Gastrocnemius medialis (tissue), 4 donors: ENCODE measurements around the gene GMPPA. TPM values are rescaled to one million over a fixed set of nuclear protein-coding genes. Genes with fewer than 3 reads are reported as not detected.
A peak's percentile ranks its signal among the peaks of the same experiment; 100 is the strongest.

Experiments
- ATAC-seq, 2 donors: fragments of 150-250 bp; one replicate each; pipeline ENCODE4 v1.9.1; 2016
- DNase-seq, 2 donors: peaks; one replicate each; pipeline ENCODE4 v3.0.0-alpha.2; 2019
- H3K27ac ChIP-seq, 4 donors: fragments of 200-600 bp; sonication (generic); 1 replicate in 1 of 4; 2 replicates in 3 of 4; pipeline ENCODE4 v1.5.1; 2016 to 2018; ENCODE audit warnings: mild to moderate bottlenecking in 2 of 4, moderate library complexity in 1 of 4
- H3K27me3 ChIP-seq, 3 donors: fragments of 200-600 bp; sonication (generic) in 2 of 3; 1 replicate in 1 of 3; 2 replicates in 2 of 3; pipeline versions ENCODE4 v1.5.1 to v1.6.0; 2016 to 2019; ENCODE audit warnings: mild to moderate bottlenecking in 1 of 3, moderate library complexity in 1 of 3
- H3K36me3 ChIP-seq, 2 donors: fragments of 200-600 bp; sonication (generic) in 1 of 2; one replicate each; pipeline ENCODE4 v1.5.1; 2017 to 2018
- H3K4me1 ChIP-seq, 2 donors: fragments of 200-600 bp; sonication (generic) in 1 of 2; one replicate each; pipeline ENCODE4 v1.5.1; 2016 to 2017; ENCODE audit warnings: mild to moderate bottlenecking in 2 of 2
- H3K4me3 ChIP-seq, 4 donors: fragments of 200-600 bp; sonication (generic) in 3 of 4; 1 replicate in 1 of 4; 2 replicates in 3 of 4; pipeline ENCODE4 v1.5.1; 2016 to 2019; ENCODE audit warnings: mild to moderate bottlenecking in 2 of 4
- H3K9me3 ChIP-seq, 3 donors: fragments of 200-600 bp; sonication (generic) in 2 of 3; 1 replicate in 1 of 3; 2 replicates in 2 of 3; pipeline ENCODE4 v1.5.1; 2016 to 2019
- CTCF ChIP-seq, 5 experiments: fragments of 450-650 bp in 3 of 5; fragments of 200-600 bp in 2 of 5; sonication (generic) in 2 of 5; IDR thresholded peaks in 4 of 5; conservative IDR thresholded peaks in 1 of 5; 1 replicate in 4 of 5; 2 replicates in 1 of 5; pipeline ENCODE4 v1.5.1; 2016 to 2019; ENCODE audit warnings: antibody characterized with exemption in 5 of 5, mild to moderate bottlenecking in 3 of 5, moderate library complexity in 3 of 5
- POLR2A ChIP-seq, 2 donors: fragments of 450-650 bp; IDR thresholded peaks; one replicate each; pipeline ENCODE4 v1.6.1; 2017; ENCODE audit warnings: antibody characterized with exemption in 2 of 2, mild to moderate bottlenecking in 2 of 2, moderate library complexity in 2 of 2
- in situ Hi-C, 4 donors: fragments of 200-750 bp; cut with MboI; loops; one replicate each; pipeline versions ENCODE4 v1.15.0 to v1.8.0; 2017; ENCODE audit warnings: low sequenced_read_pairs in 4 of 4
- intact Hi-C: fragments of 100-400 bp; cut with DNase I; formaldehyde crosslinking; loops from one replicate; pipeline ENCODE4 v1.15.1; 2023; ENCODE audit warnings: low total_unique reads
- total RNA-seq, 4 donors: library from RNA; depleted of rRNA; stranded (reverse); fragments of >200 nt; gene quantifications; one replicate each; pipeline versions ENCODE4 v1.1.0 to v1.2.3, GENCODE V29; 2016

The GMPPA gene
- total RNA-seq, 4 donors from 2014 or later, result 18.0 to 25.8 (median 24.4) TPM

GRCh38 chr2:219553168-219553417 lies 54.4 kb downstream of the GMPPA start:
- in situ Hi-C loops, result no loop called here
- ATAC-seq (no peak), DNase-seq (no peak)
- H3K27ac ChIP-seq, result no peak overlapping the region
- H3K27me3 ChIP-seq, result no peaks in the 10 kb centered on the region
- peaks cover 0 to 3% of the 10 kb centered on the region in 2 donors for H3K36me3 ChIP-seq
- TF ChIP-seq POLR2A (IDR thresholded peaks at IDR 0.05), result no peak
- TF ChIP-seq CTCF (IDR thresholded peaks at IDR 0.05 in 4 of 5, conservative IDR thresholded peaks at IDR 0.05 in 1 of 5), result no peak
- no peaks in the 10 kb centered on the region for H3K9me3 ChIP-seq
- H3K4me1 ChIP-seq, result peaks cover 8 to 17% of the 10 kb centered on the region in 2 donors
- intact Hi-C loops, result no loop called here
- H3K4me3 ChIP-seq, result peak overlapping the region; percentile 57 to 67 (median 64)

GRCh38 chr2:219553463-219553963 lies 54.8 kb downstream of the GMPPA start:
- intact Hi-C loops, result no loop called here
- Histone ChIP-seq H3K9me3 (no peaks in the 10 kb centered on the region), H3K4me1 (peaks cover 8 to 17% of the 10 kb centered on the region in 2 donors), H3K27ac (no peak overlapping the region), H3K4me3 (no peak overlapping the region), H3K36me3 (peaks cover 0 to 3% of the 10 kb centered on the region in 2 donors), H3K27me3 (no peaks in the 10 kb centered on the region)
- in situ Hi-C loops, result no loop called here
- ATAC-seq, result no peak
- DNase-seq, result no peak
- TF ChIP-seq CTCF (IDR thresholded peaks at IDR 0.05 in 4 of 5, conservative IDR thresholded peaks at IDR 0.05 in 1 of 5) (no peak), POLR2A (IDR thresholded peaks at IDR 0.05) (no peak)

GRCh38 chr2:219554350-219554749 lies 55.7 kb downstream of the GMPPA start:
- no peak overlapping the region for H3K4me3 ChIP-seq
- no peaks in the 10 kb centered on the region for H3K9me3 ChIP-seq
- ATAC-seq (no peak), DNase-seq (no peak)
- peaks cover 0 to 8% of the 10 kb centered on the region in 2 donors for H3K36me3 ChIP-seq
- no peak overlapping the region for H3K27ac ChIP-seq
- peaks cover 8 to 17% of the 10 kb centered on the region in 2 donors for H3K4me1 ChIP-seq
- intact Hi-C loops (no loop called here), in situ Hi-C loops (no loop called here)
- H3K27me3 ChIP-seq, result no peaks in the 10 kb centered on the region
- TF ChIP-seq POLR2A (IDR thresholded peaks at IDR 0.05), result no peak
- no peak for TF ChIP-seq CTCF (IDR thresholded peaks at IDR 0.05 in 4 of 5, conservative IDR thresholded peaks at IDR 0.05 in 1 of 5)

GRCh38 chr2:219555956-219556355 lies 57.3 kb downstream of the GMPPA start:
- Histone ChIP-seq H3K27me3 (no peaks in the 10 kb centered on the region), H3K4me1 (peaks cover 8 to 17% of the 10 kb centered on the region in 2 donors), H3K4me3 (no peak overlapping the region), H3K9me3 (no peaks in the 10 kb centered on the region), H3K36me3 (peaks cover 0 to 9% of the 10 kb centered on the region in 2 donors), H3K27ac (no peak overlapping the region)
- intact Hi-C loops (no loop called here), in situ Hi-C loops (no loop called here)
- TF ChIP-seq CTCF (IDR thresholded peaks at IDR 0.05 in 4 of 5, conservative IDR thresholded peaks at IDR 0.05 in 1 of 5) (no peak), POLR2A (IDR thresholded peaks at IDR 0.05) (no peak)
- ATAC-seq (no peak), DNase-seq (no peak)

- H3K36me3 ChIP-seq, result peaks cover 0 to 11% of the 10 kb centered on the region in 2 donors
Measured at GRCh38 chr2:219556413-219556812, 57.7 kb downstream of the GMPPA start.

More at GRCh38 chr2:219556413-219556812, 57.7 kb downstream of the GMPPA start:
- H3K27ac ChIP-seq, result no peak overlapping the region
- in situ Hi-C loops, result no loop called here
- DNase-seq (no peak), ATAC-seq (no peak)
- no peaks in the 10 kb centered on the region for H3K9me3 ChIP-seq
- peaks cover 8 to 15% of the 10 kb centered on the region in 2 donors for H3K4me1 ChIP-seq
- no peak overlapping the region for H3K4me3 ChIP-seq
- intact Hi-C loops, result no loop called here
- TF ChIP-seq POLR2A (IDR thresholded peaks at IDR 0.05), result no peak
- TF ChIP-seq CTCF (IDR thresholded peaks at IDR 0.05 in 4 of 5, conservative IDR thresholded peaks at IDR 0.05 in 1 of 5), result no peak
- H3K27me3 ChIP-seq, result no peaks in the 10 kb centered on the region
